PFSK-1 (cell line): ENCODE measurements around the gene TMEM272.

Source experiments
- FOXP2 ChIP-seq: optimal IDR thresholded peaks from 2 replicates; pipeline ENCODE3; 2011; ENCODE audit warnings: borderline replicate concordance, control low read depth, inconsistent platforms; ENCODE audit not compliant: insufficient read depth; ENCODE audit errors: extremely low read length, extremely low read depth
- POLR2AphosphoS5 ChIP-seq: IDR thresholded peaks from 2 replicates; pipeline ENCODE4 v1.6.1; 2012; ENCODE audit warnings: low read depth, mild to moderate bottlenecking, control low read depth, low read length, moderate library complexity
- REST ChIP-seq, 2 experiments: IDR thresholded peaks; 2 replicates each; pipeline versions ENCODE4 v1.6.1 to v1.8.0; 2011 to 2012; ENCODE audit warnings: low read depth in 2 of 2, low read length in 2 of 2, control low read depth in 1 of 2, inconsistent platforms in 1 of 2, mild to moderate bottlenecking in 1 of 2, moderate library complexity in 1 of 2; ENCODE audit not compliant: insufficient read depth in 1 of 2
- SIN3A ChIP-seq: IDR thresholded peaks from 2 replicates; pipeline ENCODE4 v1.6.1; 2012; ENCODE audit warnings: mild to moderate bottlenecking, low read length, moderate library complexity, borderline replicate concordance; ENCODE audit not compliant: insufficient read depth
- TAF1 ChIP-seq: IDR thresholded peaks from 2 replicates; pipeline ENCODE4 v1.6.1; 2012; ENCODE audit warnings: low read length, control low read depth, borderline replicate concordance; ENCODE audit not compliant: insufficient read depth

TMEM272 gene

GRCh38 chr13:51845574-51846318, 769 bp upstream of the TMEM272 start:
- no peak for TF ChIP-seq POLR2AphosphoS5
- no peak for TF ChIP-seq TAF1
- no peak for TF ChIP-seq REST (IDR thresholded peaks at IDR 0.05; ENCODE audit: insufficient read depth in 1 of 2, low read depth in 2 of 2, low read length in 2 of 2)
- TF ChIP-seq SIN3A: no peak
- no peak for TF ChIP-seq FOXP2

GRCh38 chr13:51843529-51843928, 1.4 kb downstream of the TMEM272 start:
- TF ChIP-seq POLR2AphosphoS5: no peak
- TF ChIP-seq TAF1: no peak
- no peak for TF ChIP-seq SIN3A
- no peak for TF ChIP-seq FOXP2
- TF ChIP-seq REST (IDR thresholded peaks at IDR 0.05; ENCODE audit: insufficient read depth in 1 of 2, low read depth in 2 of 2, low read length in 2 of 2): no peak

- TF ChIP-seq POLR2AphosphoS5 (no peak), FOXP2 (no peak), SIN3A (no peak), REST (IDR thresholded peaks at IDR 0.05; ENCODE audit: insufficient read depth in 1 of 2, low read depth in 2 of 2, low read length in 2 of 2) (no peak), TAF1 (no peak)
These were observed 3.2 kb downstream of the TMEM272 start for GRCh38 chr13:51841732-51842131.

- TF ChIP-seq TAF1 (no peak), REST (IDR thresholded peaks at IDR 0.05; ENCODE audit: insufficient read depth in 1 of 2, low read depth in 2 of 2, low read length in 2 of 2) (no peak), POLR2AphosphoS5 (no peak), FOXP2 (no peak), SIN3A (no peak)
These were observed 4.1 kb downstream of the TMEM272 start for GRCh38 chr13:51840917-51841316.
